Skin of body (tissue), 2 donors: ENCODE data around the gene FRAT2. TPM values are rescaled to one million over a fixed set of nuclear protein-coding genes. Genes with fewer than 3 reads are reported as not detected.
"Not testable (repeated sequence)": the region's sequence is repeated elsewhere in the genome, so short reads cannot be mapped to it uniquely, and the experiment has no call there.

Experiments
- DNase-seq: peaks from one replicate; lab custom pipeline; 2025; lab: John Stamatoyannopoulos, UW
- total RNA-seq: library from RNA; depleted of rRNA; stranded (reverse); fragments of >200 nt; gene quantifications from one replicate; pipeline ENCODE4 v1.2.3, GENCODE V29; 2014

Gene FRAT2
- total RNA-seq, 1 donor from 2014 or later = 10.7 TPM

DNA sequence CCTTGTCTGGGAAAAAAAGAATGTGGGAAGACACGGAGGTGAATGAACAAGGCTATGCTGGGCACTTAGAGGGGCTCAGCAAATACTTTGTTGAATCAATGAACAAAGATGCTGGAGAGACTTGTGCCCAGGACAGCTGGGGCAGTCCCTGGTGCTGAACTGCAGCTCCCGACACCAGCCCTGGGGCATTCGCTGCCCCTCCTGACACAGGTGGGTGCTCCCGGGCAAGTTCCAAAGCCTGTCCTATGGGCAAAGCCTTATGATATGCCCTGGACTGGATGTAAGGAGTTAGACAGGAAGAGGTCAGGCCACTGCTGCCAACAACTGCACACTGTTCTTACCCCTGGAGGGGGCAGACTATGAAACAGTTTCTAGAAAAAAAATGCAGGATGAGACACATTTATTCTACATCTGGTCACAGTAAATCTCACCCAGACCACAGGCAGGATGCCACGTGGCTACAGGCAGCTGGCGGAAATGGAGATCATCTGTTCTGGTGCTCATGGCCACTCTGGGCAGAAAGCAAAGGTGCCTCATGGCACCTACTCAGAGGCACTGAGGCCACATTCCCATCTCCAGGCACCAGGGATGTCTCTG is 21.9 kb upstream of the FRAT2 start:
- no peak for DNase-seq

DNA sequence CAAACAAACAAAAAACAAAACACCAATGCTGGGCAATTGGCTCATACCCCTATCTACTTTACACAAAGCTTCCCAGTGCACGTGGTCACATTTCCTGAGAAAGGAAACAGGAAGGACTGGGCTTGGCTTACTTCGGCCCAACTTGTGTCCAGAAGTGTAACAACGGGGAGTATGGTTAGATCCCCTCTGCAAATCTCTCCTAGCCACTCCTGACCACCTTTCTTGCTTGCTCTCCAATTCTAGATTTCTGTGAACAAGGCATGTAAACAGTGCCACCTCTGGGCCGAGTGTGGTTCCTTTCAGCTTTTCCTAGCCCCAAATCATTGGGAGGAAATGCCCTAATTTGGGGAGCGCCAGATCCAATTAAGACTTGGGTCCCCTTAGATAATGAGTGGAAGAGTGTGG is 21.0 kb upstream of the FRAT2 start:
- peak; percentile 14 for DNase-seq

DNA sequence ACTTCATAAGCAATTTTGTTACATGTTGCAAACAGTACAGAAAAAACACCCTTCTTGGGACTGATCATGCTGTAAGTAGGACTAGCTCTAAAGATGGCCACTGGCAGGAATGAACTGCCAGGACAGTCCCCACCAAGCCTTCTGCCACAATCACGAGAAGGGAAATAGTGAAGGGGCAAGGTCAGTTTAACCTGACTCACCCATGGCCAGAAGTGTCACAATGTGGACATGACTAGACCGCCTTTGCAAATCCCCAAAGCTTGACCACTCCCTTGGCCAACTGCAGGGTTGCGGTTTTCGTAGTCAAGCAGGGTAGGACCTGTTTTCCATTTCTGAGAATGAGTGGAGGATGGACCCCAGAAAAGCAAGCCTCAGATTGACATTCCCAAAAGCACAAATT is 19.4 kb upstream of the FRAT2 start:
- no peak for DNase-seq

DNA sequence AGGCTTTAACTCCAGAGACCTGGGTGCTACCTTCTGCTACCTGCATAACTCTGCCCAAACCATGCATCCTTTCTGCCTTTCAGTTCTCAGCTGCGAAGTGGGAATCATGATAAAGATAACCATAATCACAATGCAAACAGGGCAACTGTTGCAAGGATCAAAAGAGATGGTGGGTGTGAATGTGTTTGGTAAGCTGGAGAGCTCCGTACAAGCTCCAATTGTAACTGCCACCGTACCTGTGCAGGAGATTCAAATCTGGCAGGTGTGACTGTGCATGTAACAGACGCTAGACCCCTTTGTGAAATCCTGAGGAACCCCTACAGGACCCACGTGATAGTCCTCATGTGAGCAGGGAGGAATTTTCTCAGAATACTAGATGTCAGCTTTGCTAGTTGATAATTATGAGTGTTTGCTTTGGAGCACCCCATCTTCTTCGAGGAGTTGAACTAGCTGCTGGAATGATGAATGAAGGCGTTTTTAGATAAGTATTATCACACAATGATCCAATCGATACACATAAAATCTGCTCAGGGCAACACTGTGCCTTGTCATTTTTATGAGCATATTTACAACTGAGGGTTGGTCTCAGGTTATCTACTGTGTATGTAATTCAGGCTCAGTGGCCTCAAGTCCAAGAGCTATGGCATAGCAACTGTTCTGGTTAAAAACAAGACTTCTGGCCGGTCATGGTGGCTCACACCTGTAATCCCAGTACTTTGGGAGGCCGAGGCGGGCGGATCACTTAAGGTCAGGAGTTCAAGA is 15.4 kb upstream of the FRAT2 start:
- no peak for DNase-seq

DNA sequence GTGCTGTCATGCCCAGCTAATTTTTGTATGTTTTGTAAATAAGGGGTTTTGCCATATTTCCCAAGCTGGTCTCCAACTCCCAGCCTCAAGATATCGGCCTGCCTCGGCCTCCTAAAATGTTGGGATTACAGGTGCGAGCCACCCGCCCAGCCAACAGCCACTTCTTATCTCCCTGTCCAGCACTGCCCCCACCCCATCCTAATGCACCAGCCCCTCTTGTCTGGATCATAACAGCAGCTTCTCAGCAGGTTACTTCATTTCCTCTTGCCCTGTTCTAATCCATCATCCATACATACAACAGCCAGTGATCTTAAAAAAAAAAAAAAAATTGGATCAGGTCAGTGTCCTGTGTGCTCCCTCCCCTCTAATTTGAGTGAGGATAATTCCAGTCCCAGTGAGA is 12.8 kb upstream of the FRAT2 start:
- DNase-seq = no peak

DNA sequence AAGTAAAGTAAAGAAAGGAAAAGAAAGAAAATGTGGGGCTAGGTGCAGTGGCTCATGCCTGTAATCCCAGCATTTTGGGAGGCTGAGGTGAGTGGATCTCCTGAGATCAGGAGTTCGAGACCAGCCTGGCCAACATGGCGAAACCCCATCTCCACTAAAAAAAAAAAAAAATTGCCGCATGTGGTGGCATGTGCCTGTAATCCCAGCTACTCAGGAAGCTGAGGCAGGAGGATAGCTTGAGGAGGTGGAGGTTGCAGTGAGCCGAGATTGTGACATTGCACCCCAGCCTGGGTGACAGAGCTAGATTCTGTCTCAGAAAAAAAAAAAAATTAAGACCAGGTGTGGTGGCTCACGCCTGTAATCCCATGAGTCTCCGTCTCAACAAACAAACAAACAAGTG is 9.1 kb upstream of the FRAT2 start:
- not testable (repeated sequence) for DNase-seq

DNA sequence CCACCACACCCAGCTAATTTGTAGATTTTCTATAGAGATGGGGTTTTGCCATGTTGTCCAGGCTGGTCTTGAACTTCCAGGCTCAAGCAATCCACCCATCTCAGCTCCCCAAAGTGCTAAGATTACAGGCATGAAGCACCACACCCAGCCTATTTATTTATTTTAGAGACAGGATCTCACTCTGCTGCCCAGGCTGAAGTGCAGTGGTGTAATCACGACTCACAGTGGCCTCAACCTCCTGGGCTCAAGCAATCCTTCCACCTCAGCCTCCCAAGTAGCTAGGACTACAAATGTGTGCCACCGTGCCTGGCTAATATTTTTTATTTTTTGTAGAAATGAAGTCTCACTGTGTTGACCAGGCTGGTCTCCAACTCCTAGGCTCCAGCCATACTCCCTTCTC is 6.9 kb upstream of the FRAT2 start:
- DNase-seq = no peak

DNA sequence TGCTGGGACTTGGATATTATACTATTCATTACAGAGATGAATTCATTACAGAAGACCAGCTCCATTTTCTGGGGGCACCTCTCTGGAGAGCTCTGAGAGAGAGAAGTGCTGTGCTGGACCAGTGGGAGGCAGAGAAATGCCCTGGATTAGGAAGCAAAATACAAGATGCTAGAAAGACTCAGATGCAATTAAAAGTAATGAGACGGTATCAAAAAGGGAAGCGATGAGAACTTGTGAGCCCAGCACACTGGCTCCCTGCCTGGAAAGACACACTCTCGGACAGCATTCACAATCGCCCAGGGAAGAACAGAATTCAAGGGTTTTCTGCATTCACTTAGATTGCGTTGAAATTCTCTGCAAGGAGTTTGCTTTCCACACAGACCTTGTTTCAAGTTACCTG is 3.5 kb upstream of the FRAT2 start:
- no peak for DNase-seq

DNA sequence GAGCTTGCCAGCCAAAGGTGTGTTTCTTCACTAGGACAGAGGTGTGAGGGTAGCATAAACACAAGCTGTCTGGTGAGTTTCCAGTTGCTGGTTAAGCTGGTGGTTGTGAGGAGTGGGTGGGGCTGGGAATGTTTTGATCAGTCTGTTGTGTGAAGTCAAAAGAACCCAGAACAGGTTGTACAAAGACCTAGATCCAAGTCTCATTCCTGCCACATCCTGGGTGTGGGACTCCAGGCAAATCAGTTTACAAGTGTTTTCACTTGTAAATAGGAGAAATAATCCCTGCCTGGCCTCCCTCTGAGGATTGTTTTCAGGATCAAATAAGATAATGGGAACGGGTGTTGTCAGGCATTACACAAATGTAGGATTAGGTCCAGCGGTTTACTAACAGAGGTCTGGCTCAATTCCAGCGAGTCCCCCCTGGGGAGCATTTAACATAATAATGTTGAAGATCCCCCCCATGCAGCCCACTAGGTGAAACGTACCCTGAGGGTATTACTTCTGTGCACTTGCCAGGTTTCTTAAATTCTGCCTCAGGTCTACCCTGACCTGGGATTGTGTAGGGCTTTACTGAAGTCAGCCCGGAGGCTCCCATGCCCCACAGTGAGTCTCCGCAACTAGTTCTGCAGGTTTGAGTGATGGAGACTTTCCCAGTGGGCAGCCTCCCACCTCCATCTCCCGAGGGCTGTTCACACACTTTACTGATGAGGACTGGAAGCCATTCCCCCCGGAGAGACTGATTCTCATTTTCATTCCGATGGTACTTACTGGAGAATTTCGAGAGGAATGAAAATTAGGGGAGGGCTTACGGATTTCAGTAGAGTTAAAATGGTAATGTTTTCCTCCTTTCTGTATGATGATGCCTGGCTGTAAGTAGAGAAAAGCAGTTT is 2.7 kb upstream of the FRAT2 start:
- DNase-seq = peak; percentile 38

DNA sequence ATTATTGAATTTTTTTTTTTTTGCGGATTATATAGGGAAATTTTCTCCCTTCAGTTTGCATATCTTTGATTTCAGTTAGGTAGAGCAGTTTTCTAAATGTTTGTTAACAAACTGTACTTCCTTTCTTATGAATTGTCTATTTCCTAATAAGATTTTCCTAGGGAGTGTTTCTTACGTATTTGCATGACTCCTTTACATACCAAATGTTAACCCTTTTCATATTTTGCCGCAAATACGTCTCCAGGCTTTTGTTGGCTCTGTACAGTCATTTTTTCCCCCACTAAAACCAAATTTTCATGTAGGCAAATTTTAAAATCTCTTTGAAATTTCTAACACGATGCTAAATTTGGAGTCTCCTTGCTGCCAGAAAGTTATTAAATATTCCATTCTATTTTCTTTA is 1.9 kb upstream of the FRAT2 start:
- no peak for DNase-seq

DNA sequence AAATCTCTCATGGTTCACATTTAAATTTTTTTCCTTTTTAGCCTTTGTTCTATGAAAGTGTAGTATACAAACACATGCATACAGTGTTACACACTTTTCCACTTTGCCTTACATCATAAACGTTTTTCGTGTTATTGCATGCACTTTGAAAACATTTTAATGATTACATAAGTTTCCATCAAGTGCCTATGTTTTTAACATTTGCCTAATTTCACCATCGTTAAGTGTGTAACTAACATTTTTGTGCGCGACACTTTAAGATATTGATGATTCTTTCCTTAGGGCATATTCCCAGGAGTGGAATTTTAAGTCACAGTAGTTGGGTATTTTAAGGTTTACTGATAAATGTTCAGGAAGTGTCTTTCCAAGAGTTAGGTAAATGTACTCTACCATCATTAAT is 1.5 kb upstream of the FRAT2 start:
- peak; percentile 19 for DNase-seq

DNA sequence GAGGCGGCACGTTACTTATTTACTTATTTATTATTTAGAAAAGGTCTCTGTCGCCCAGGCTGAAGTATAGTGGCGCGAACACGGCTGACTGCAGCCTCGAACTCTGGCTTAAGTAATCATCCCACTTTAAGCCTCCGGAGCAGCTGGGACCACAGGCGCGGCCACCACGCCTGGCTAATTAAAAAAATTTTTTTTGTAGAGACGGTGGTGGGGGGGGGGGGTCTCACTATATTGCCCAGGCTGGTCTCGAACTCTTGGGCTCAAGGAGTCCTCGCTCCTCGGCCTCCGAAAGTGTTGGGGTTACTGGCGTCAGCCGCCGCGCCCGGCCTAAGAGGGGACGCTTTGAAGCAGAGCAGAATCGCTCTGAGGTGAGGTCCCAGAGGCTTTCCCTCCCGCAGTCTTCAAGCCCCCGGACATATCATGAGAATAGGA is 675 bp upstream of the FRAT2 start:
- no peak for DNase-seq

DNA sequence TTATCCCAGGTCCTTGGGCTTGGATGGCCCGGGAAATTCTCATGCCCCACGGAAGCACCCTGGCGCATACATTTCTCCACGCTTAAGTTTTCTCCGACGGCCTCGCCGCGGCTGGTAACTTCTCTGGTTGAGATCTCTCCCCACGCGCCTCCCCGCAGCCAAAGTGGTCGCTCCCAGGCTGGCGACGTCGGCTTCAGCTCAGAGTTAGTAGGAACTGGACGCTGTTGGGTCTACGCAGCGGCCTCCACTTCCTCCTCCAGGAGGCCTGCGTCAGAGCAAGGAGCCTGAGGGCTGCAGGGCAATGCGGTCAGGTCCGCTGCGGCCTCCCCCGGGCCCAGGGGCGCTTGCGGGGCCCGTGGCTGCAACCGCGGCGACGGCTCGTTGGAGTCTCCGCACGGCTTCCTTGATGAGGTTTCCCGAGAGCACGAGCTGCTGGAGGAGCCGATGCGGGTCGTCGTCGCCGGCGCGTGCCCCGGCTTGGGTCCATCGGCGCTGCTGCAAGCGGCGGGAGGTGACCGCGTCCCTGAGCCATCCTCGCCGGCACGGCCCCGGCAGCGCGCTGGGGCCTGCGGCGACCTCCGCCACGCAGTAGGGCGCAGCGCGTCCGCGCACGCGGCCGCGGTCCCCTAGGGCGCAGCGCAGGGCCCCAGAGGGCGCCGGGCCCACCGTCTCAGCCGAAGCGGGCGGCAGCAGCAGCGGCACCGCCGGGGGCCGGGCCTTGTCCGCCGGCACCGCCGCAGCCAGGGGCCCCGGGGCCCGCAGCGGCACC is 744 bp downstream of the FRAT2 start:
- no peak for DNase-seq

DNA sequence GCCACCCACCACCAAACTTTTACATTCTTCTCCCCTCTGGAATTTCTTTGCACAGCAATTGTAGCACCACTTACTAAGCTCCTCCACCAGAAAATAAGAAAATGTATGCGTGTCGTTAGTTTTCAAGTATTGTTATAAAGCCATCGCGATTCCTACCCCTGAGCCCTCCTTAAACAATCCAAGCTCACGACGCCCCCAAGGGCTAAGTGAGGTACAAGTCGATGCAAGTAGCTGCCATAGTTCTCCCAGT is 1.3 kb downstream of the FRAT2 start:
- DNase-seq = peak; percentile 30

DNA sequence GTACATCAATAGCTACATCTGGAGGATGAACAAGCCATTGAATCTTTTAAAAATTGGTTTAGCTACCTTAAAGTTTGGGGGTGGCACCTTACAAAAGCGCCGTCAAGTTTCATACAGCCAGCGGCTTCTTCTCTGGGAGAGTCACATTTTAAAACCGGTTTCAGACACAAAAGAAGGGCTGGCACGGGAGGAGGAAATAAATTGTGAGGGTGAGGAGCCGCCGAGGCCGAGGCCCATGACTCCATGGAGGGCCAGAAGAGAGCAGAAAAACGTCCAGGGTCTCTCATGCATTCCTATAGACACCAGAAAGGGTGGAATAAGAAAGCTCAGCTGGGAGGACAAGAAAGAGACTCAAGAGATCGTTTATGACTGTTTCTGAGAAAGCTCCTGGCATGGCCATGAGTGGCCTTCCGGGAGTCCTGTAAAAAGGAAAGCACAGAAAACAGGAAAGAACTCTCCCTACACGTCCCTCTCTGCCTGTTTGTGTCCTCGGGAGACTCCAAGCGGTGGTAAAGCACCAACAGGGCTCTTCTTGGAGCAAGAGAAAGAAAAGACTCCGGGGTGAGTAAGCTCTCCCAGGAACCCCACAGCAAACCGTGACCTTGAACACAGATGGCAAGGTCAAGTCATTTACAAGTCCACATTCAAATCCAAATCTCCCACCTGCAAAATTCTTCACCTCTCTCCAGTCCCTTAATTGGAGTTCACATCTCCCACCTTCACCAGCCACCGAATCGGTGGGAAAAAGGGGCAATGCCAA is 1.8 kb downstream of the FRAT2 start:
- peak; percentile 31 for DNase-seq

DNA sequence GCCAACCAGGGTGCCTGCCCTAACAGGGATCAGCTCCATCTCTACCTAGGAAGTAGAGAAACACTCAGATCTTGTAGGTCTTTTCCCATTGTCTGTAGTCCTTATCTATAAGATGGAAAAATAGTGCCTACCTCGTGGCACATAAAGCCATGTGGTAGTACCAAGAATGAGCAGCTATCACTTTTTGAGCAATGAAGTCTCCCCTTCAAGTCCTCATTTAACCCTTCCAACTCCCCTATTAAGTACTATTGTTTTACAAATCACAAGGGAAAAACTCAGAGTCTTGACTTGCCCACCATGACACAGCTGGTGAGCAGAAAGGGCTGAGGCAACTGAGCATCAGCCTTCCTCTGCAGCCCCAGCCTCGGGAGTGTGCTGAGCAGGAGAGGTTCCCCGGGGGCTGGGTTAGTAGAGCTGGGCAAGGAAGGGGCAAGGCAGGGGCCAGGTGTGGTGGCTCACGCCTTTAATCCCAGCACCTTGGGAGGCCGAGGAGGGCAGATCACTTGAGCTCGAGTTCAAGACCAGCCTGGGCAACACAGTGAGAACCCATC is 3.3 kb downstream of the FRAT2 start:
- DNase-seq = no peak

DNA sequence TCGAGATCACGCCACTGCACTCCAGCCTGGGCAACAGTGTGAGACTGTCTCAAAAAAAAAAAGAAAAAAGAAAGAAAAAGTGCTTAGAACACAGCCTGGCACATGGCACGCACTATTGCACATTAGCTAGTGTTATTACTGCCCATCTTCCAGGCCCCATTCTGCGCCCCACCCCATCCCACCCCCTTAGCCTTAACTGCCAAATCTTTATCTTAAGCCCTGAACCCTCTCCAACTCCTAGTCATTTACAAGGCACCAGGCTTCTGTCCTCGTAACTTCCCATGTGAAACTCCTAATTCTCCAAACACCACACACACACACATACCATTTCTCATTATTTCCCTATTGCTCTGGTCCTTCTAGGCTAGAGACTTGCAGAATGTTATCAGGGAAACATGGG is 4.8 kb downstream of the FRAT2 start:
- DNase-seq = no peak

DNA sequence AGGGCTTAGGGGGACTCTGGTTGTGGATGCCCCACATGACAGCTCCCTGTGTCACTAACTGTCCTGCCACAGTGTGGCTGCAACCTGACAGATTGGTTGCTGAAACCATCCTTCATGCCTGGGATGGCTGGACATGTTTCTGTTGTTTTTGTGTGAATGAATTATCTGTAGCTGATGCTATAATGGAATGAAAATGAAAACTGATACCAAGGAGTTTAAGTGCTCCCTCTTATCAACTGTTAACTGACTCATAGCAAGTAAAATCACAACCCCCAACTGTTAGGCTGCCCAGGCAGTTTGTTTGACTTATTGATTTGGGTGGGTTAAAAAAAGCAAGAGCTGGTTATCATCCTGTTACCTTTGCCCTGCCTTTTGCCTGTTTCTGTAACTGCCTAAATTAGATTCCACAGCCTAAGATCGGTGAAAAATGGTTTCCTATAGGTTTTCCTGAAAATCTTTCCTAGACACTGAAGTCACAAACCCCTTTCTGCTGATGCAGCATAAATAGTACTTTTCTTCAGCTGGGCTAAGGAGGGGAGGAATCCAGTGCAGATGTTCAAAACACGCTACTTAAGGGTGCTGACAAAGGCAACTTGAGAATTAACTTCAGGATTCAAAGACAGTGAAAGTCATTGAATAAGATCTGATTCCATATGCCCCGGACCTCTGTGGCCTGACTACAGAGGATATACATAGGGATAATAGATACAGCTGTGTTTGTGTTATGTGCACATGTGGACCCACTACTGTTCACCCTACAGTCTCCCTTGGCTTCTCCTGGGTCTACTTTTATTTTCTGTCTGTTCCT is 5.7 kb downstream of the FRAT2 start:
- peak; percentile 37 for DNase-seq

DNA sequence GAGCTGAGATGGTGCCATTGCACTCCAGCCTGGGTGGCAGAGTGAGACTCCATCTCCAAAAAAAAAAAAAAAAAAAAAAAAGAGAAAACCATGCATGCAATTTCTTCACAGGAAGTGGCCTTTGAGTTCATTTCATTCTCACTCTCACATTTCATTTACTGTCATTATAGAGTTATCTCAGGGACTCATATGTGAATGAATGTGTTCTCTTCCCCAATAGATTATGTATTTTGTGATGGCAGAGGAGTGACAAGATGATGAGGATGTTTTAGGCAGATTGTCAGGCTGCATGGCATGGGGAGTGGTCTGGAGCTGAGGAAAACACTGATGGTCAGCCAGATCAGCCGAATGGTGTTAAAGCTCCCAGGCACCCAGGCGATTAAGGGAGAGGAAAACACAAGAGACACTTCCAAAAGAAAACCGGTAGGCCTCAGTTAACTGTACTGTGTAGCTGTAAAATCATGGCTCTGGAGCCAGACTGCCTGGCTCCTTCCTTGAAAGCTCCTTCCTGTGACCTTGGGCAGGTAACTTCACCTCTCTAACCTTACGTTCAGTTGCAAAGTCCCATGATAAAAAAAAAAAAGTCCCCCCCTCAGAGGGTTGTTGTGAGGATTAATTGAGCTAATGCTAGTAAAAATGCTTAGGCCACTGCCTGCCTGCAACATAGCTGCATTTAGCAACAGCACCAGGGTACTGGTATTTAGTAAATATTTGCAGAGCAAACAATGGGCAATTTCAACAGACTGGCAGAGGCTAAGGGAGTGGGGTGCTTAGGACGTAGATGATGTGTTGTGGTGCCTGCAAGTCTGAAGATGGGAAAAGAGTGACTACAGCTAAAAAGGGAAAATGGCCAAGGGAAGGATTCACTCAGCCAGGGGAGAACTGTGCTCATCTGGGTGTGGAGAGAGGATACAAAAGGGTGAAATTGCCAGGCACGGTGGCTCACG is 6.9 kb downstream of the FRAT2 start:
- no peak for DNase-seq
